GM19035 (cell line): ENCODE data around the gene RALGAPA2.

Experiments used
- ATAC-seq: cut with Tn5 transposase; IDR thresholded peaks from one replicate; pipeline ENCODE4 v1.9.1; 2021; ENCODE audit not compliant: unreplicated experiment

The RALGAPA2 gene

GRCh38 chr20:20729563-20729962 lies 17.1 kb upstream of the RALGAPA2 start:
- ATAC-seq = no peak

DNA sequence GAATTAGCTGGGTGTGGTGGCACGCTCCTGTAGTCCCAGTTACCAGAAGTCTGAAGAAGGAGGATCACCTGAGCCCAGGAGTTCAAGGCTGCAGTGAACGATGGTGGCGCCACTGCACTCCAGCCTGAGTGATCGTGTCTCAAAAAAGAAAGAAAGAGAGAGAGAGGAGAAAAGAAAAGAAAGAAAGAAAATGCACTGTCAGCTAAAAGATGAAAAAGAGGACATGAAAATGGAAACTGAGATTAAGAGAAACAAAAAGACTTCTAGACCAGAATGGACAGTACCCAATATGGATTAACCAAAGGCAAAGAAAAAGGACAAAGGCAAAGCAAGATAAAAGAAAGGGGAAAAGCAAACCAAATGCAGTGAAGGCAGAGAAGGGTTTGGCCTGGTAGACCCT lies 9.0 kb upstream of the RALGAPA2 start:
- no peak for ATAC-seq

GRCh38 chr20:20720158-20720557 lies 7.7 kb upstream of the RALGAPA2 start:
- ATAC-seq = no peak

DNA sequence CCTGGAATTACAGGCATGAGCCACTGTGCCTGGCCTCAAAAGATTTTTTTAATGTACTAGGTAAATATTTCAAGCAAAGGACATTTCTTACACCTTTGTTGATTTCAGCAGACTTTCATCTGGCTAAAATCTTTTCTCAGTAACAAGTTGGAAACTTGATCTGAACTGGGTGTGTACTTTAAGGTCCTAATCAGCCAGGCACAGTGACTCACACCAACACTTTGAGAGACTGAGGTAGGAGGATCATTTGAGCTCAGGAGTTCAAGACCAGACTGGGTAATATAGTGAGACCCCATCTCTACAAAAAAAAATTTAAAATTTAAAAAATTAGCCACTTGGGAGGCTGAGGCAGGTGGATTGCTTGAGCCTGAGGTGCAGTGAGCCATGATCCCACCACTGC lies 7.0 kb upstream of the RALGAPA2 start:
- ATAC-seq = no peak

DNA sequence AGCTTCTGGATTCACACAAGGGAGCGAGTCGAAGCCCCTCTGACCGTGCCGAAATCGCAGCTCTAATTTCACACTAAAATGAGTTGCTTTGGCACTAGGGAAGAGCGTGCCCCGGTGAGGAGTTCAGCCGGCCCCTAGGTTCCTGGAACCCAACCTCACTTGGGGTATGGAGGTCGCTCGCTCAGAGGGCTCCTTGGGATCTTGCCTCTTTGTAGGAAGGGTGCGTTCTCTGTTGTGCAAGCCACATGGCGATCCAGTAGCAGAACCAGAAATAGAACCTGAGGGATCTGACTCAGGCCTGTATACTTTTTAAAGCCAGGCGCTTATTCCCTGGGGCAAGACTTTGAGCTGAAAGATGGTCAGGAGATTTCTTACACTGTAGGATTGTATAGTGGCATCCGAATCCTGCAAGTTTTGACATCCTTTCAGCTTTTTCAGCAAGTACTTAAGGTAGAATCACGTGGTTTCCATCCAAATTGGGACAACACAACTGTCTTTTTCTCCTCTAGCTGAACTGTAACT lies 861 bp upstream of the RALGAPA2 start:
- ATAC-seq = no peak

GRCh38 chr20:20712004-20712473 lies 405 bp downstream of the RALGAPA2 start:
- peak; percentile 6 for ATAC-seq

GRCh38 chr20:20711413-20711812 lies 1.0 kb downstream of the RALGAPA2 start:
- no peak for ATAC-seq

- ATAC-seq = no peak
Measured at GRCh38 chr20:20710443-20711315, 1.8 kb downstream of the RALGAPA2 start.

GRCh38 chr20:20709887-20710286 lies 2.6 kb downstream of the RALGAPA2 start:
- no peak for ATAC-seq

GRCh38 chr20:20706285-20706684 lies 6.2 kb downstream of the RALGAPA2 start:
- no peak for ATAC-seq

DNA sequence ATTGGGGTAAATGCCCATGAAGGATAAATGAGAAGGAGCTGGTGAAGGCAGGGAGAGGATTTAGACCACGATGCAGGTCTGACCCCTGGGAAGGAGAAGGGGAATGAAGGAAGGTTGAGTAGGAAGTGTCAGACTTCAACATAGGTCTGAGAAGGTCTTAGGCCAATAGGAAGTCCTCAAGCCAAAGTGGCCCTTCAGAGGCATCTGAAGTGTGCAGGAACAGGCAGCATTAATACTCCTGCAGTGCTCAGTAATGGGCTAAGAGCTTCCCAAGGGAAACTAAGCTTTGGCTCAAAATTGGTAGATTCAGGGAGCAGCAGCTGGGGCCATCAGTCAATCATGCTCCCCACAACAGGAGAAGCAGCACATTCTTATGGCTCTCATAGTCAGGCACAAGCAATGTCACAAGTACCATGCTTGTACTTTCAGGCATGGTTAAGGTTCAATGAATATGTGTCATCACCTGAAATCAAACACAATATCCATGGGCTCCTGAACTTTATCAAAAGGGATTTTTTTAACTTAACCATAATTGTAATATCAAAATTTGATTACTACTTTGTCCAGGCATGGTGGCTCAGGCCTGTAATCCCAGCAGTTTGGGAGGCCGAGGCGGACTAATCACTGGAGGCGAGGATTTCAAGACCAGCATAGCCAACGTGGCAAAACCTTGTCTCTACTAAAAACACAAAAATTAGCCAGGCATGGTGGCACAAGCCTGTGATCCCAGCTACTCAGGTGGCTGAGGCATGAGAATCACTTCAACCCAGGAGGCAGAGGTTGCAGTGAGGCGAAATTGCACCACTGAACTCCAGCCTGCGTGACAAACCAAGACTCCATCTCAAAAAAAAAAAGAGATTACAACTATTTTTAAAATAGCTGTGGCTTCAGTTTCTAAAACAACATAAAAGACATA lies 9.9 kb downstream of the RALGAPA2 start:
- no peak for ATAC-seq

DNA sequence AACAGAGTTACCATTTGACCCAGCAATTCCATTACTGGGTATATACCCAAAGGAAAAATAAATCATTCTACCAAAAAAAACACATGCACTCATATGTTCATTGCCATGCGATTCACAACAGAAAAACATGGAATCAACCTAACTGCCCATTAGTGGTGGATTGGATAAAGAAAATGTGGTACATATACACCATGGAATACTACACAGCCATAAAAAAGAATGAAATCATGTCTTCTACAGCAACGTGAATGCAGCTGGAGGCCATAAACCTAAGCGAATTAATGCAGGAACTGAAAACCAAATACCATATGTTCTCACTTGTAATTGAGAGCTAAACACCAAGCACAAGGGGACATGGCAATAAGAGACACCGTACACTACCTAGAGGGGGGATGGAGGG lies 12.5 kb downstream of the RALGAPA2 start:
- ATAC-seq = no peak

GRCh38 chr20:20699144-20699543 lies 13.3 kb downstream of the RALGAPA2 start:
- ATAC-seq = no peak

DNA sequence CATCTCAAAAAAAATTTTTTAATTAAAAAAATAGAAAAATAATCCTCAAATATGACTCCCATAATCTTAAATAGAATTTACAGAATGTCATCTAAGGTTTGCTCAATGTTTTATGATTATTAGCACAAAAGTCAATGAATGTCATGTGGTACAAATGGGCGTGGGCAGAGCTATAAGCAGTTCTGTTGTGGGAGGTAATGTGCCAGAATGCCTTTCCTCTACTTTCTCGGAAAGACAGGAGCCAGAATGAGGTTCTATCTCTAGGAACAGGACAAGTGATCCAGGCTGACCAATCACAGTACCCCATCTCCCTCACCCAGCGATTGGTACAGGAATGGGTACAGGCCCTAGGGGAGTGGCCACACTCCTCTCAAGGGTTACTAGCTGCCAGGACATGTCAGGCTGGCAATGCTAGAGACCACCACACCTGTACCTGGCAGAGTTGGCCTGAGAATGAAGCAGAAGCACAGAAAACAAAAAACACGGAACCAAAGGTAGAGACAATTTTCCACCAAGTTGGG lies 15.1 kb downstream of the RALGAPA2 start:
- no peak for ATAC-seq

GRCh38 chr20:20695250-20695816 lies 17.1 kb downstream of the RALGAPA2 start:
- no peak for ATAC-seq

DNA sequence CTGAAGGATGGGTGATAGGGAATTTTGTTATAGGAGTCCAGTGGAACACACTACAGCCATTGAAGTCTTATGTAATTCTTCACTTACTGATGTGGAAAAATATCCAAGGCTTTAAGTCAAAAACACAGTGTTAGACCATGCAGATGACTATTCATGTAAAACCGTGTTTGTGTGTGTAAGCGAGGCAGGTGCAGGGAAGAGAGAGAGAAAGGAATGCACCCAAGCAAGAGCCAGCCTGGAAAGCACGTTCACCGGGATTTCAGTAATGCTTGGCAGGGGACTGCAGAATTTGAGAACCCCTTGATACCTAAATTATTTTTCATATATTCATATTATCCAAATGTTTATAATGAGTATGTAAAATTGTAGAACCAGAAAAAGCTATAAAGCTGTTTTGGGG lies 17.9 kb downstream of the RALGAPA2 start:
- ATAC-seq = no peak

GRCh38 chr20:20692587-20692986 lies 19.9 kb downstream of the RALGAPA2 start:
- no peak for ATAC-seq

GRCh38 chr20:20691477-20692235 lies 20.8 kb downstream of the RALGAPA2 start:
- ATAC-seq = no peak

DNA sequence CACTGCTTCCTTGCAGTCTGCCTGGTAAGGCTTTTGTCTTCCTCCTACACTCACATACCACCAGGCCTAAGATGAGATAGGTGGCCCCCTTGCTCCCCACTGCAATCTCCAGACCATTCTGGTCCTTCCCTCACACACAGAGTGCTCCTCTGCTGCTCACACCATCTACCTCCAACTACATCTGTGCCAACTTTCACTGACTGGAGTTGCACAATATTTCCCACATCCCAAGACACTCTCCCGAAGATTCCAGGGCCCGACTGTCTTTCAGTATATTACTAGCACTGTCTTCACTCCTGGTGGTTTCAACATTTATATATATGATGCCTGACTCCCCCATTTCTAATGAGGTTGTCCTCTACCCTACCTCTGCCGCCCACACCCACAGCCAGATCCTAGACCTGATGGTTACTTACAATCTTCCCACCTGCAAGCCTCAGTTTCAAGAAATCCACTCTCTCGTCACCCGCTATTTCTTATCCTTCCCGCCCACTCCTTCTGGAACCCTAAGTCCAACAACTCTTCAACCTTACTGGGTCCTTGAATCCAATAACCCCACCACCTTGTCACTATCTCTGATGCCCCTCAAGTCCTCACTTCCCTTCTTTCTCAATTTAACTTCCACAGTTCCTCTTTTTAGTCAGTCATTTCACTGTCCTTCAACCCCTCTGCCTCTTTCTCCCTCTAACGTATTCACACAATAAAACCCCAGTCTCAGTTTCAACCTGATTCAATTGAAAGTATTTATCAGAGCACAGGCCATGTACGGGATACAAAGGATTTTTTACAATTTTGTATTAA lies 21.6 kb downstream of the RALGAPA2 start:
- peak; percentile 60 for ATAC-seq
